H9 (cell line): ENCODE data around the gene JPH2. TPM values are rescaled to one million over a fixed set of nuclear protein-coding genes. Genes with fewer than 3 reads are reported as not detected.

Experiments
- DNase-seq: peaks from one replicate; pipeline ENCODE4 v3.0.0-alpha.2; 2017
- H2AFZ ChIP-seq: one replicate; pipeline ENCODE4 v1.6.1; 2013; ENCODE audit warnings: mild to moderate bottlenecking, low read length, control low read depth, moderate library complexity
- H2AK5ac ChIP-seq: 2 replicates; pipeline ENCODE4 v1.6.1; 2013; ENCODE audit warnings: low read length, control low read depth, mixed read lengths; ENCODE audit not compliant: insufficient read length
- H2BK120ac ChIP-seq: one replicate; pipeline ENCODE4 v1.6.1; 2013; ENCODE audit warnings: low read depth, mild to moderate bottlenecking, low read length, control low read depth, inconsistent platforms; ENCODE audit not compliant: poor library complexity, severe bottlenecking
- H2BK12ac ChIP-seq: 2 replicates; pipeline ENCODE4 v1.6.1; 2013; ENCODE audit warnings: low read length, control low read depth, mixed read lengths, low read depth; ENCODE audit not compliant: insufficient read length
- H2BK15ac ChIP-seq: 2 replicates; pipeline ENCODE4 v1.6.1; 2013; ENCODE audit warnings: low read depth, low read length, control low read depth
- H2BK20ac ChIP-seq: one replicate; pipeline ENCODE4 v1.6.1; 2013; ENCODE audit warnings: low read depth, mild to moderate bottlenecking, low read length, control low read depth, inconsistent platforms; ENCODE audit not compliant: poor library complexity, severe bottlenecking
- H2BK5ac ChIP-seq: 2 replicates; pipeline ENCODE4 v1.6.1; 2013; ENCODE audit warnings: low read length, control low read depth, mixed read lengths; ENCODE audit not compliant: insufficient read length
- H3K14ac ChIP-seq: 2 replicates; pipeline ENCODE4 v1.6.1; 2013; ENCODE audit warnings: low read length, control low read depth; ENCODE audit not compliant: insufficient read depth
- H3K18ac ChIP-seq: 2 replicates; pipeline ENCODE4 v1.6.1; 2013; ENCODE audit warnings: low read depth, mild to moderate bottlenecking, mixed read lengths, low read length, control low read depth; ENCODE audit not compliant: insufficient read length
- H3K23ac ChIP-seq: 2 replicates; pipeline ENCODE4 v1.6.1; 2013; ENCODE audit warnings: low read length, control low read depth, mixed read lengths, low read depth; ENCODE audit not compliant: insufficient read length
- H3K23me2 ChIP-seq: 2 replicates; pipeline ENCODE4 v1.6.1; 2013; ENCODE audit warnings: low read depth, mild to moderate bottlenecking, mixed read lengths, low read length, control low read depth; ENCODE audit not compliant: insufficient read length, poor library complexity, severe bottlenecking
- H3K27ac ChIP-seq: 2 replicates; pipeline ENCODE4 v1.5.1; 2013; ENCODE audit warnings: low read length, control low read depth, mixed read lengths, low read depth; ENCODE audit not compliant: insufficient read length
- H3K27me3 ChIP-seq: 2 replicates; pipeline ENCODE4 v1.6.1; 2013; ENCODE audit warnings: low read length, control low read depth, inconsistent platforms; ENCODE audit not compliant: insufficient read depth
- H3K4ac ChIP-seq: 2 replicates; pipeline ENCODE4 v1.6.1; 2013; ENCODE audit warnings: low read depth, mild to moderate bottlenecking, control low read depth, inconsistent platforms, low read length, moderate library complexity
- H3K4me1 ChIP-seq: 2 replicates; pipeline ENCODE4 v1.6.1; 2013; ENCODE audit warnings: low read length, control low read depth, inconsistent platforms; ENCODE audit not compliant: insufficient read depth
- H3K4me2 ChIP-seq: 2 replicates; pipeline ENCODE4 v1.6.1; 2013; ENCODE audit warnings: low read length, control low read depth, mixed read lengths; ENCODE audit not compliant: insufficient read length, insufficient read depth
- H3K56ac ChIP-seq: 2 replicates; pipeline ENCODE4 v1.6.1; 2013; ENCODE audit warnings: low read depth, mild to moderate bottlenecking, mixed read lengths, low read length, control low read depth; ENCODE audit not compliant: insufficient read length
- H3K79me1 ChIP-seq: 2 replicates; pipeline ENCODE4 v1.6.1; 2013; ENCODE audit warnings: low read depth, mild to moderate bottlenecking, moderate library complexity, low read length, control low read depth, inconsistent platforms; ENCODE audit not compliant: insufficient read depth, poor library complexity, severe bottlenecking
- H3K79me2 ChIP-seq: 2 replicates; pipeline ENCODE4 v1.6.1; 2013; ENCODE audit warnings: low read length, control low read depth, inconsistent platforms; ENCODE audit not compliant: insufficient read depth
- H3K9ac ChIP-seq: 2 replicates; pipeline ENCODE4 v1.6.1; 2013; ENCODE audit warnings: low read length, control low read depth, mixed read lengths; ENCODE audit not compliant: insufficient read length; ENCODE audit errors: extremely low read depth
- H3K9me3 ChIP-seq: one replicate; pipeline ENCODE4 v1.6.1; 2013; ENCODE audit warnings: low read depth, low read length, inconsistent platforms; ENCODE audit not compliant: control insufficient read depth
- H3T11ph ChIP-seq: one replicate; pipeline ENCODE4 v1.6.1; 2013; ENCODE audit warnings: mild to moderate bottlenecking, low read length, control low read depth, inconsistent platforms
- H4K20me1 ChIP-seq: one replicate; pipeline ENCODE4 v1.6.1; 2013; ENCODE audit not compliant: control insufficient read depth, insufficient read length, insufficient read depth
- H4K5ac ChIP-seq: 2 replicates; pipeline ENCODE4 v1.6.1; 2013; ENCODE audit warnings: low read depth, mild to moderate bottlenecking, mixed read lengths, low read length, control low read depth; ENCODE audit not compliant: insufficient read length
- H4K8ac ChIP-seq: replicated peaks from 2 replicates; pipeline ENCODE4 v1.6.1; 2013; ENCODE audit warnings: low read length, control low read depth, mixed read lengths, low read depth; ENCODE audit not compliant: insufficient read length
- H4K91ac ChIP-seq: 2 replicates; pipeline ENCODE4 v1.6.1; 2013; ENCODE audit warnings: low read depth, mild to moderate bottlenecking, moderate library complexity, mixed read lengths, low read length, control low read depth; ENCODE audit not compliant: insufficient read length
- H3K27ac Mint-ChIP-seq, 3 experiments: 2 replicates in 2 of 3; 3 replicates in 1 of 3; pipeline ENCODE4 v1.8.0; 2020 to 2021; ENCODE audit warnings: mixed read lengths in 3 of 3, mild to moderate bottlenecking in 1 of 3, moderate library complexity in 1 of 3
- H3K27me3 Mint-ChIP-seq: 2 replicates; pipeline ENCODE4 v1.8.0; 2021; ENCODE audit warnings: low read depth, mild to moderate bottlenecking, moderate library complexity, mixed read lengths
- H3K36me3 Mint-ChIP-seq, 3 experiments: 2 replicates in 2 of 3; 3 replicates in 1 of 3; pipeline ENCODE4 v1.8.0; 2020 to 2021; ENCODE audit warnings: low read depth in 3 of 3, mixed read lengths in 3 of 3; ENCODE audit not compliant: insufficient read depth in 1 of 3
- H3K4me1 Mint-ChIP-seq, 2 experiments: 2 replicates each; pipeline ENCODE4 v1.8.0; 2020; ENCODE audit warnings: mixed read lengths in 2 of 2
- H3K4me3 Mint-ChIP-seq, 2 experiments: 2 replicates in 1 of 2; 3 replicates in 1 of 2; pipeline ENCODE4 v1.8.0; 2020 to 2021; ENCODE audit warnings: mild to moderate bottlenecking in 2 of 2, mixed read lengths in 2 of 2, moderate library complexity in 1 of 2
- H3K9me3 Mint-ChIP-seq, 2 experiments: 2 replicates in 1 of 2; 3 replicates in 1 of 2; pipeline ENCODE4 v1.8.0; 2020; ENCODE audit warnings: mild to moderate bottlenecking in 2 of 2, mixed read lengths in 2 of 2, moderate library complexity in 1 of 2
- WGBS: extraction: QIAGEN DNeasy Blood & Tissue Kit; methylation state at CpG from one replicate; pipeline ENCODE4 v1.1.7; 2013; ENCODE audit warnings: missing lambda C conversion rate, low lambda C conversion rate, mixed read lengths; ENCODE audit not compliant: insufficient read length; ENCODE audit errors: extremely low coverage; 5-methylcytosine and 5-hydroxymethylcytosine counted together
- total RNA-seq: library from RNA; stranded (reverse); gene quantifications from 2 replicates; pipeline ENCODE4 v1.2.1, GENCODE V29; 2021
- TF ChIP-seq, protein P1 (sequence below): fragments of 200-600 bp; sonication (generic); conservative IDR thresholded peaks from 3 replicates; pipeline ENCODE4 v1.8.0; 2021; ENCODE audit warnings: antibody characterized with exemption, mild to moderate bottlenecking

The JPH2 gene
- total RNA-seq, 1 experiment from 2014 or later: 0.31 TPM

DNA sequence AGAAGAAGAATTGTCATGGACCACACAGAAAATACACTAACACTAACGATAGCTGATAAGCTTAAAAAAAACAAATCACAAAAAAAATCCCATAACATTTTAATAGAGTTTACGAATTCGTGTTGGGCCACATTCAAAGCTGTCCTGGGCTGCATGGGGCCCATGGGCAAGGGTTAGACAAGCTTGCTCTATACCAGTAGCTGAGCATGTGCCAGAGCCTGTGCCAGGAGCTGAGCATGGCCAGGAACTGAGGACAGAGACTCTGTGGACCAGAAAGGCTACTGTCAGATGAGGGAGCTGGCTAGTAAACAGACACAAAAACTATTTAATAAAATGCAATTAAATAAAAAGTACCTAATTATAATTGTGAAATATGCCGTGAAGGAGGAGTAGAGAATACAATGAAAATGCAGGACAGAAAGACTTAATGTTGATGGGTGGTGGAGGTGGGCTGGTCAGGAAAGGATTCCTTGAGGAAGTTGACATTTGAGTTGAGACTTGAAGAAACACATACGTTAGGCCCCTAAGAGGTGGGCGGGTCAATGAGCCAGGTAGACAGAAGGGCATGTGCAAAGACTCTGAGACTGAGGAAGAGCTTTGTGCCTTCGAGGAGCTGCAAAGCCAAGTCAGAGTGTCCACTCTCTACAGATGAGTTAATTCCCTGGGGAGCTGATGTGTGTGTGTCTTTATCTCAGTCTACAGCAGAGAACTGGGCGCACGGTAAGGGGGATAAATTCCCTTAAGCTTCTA, 66.1 kb downstream of the JPH2 start:
- H3K36me3 Mint-ChIP-seq: no peaks in the 10 kb centered on the region
- no peak overlapping the region for H3K4me3 Mint-ChIP-seq
- WGBS: no CpG with 5 or more reads among the region's 9 CpGs

More for the DNA sequence above, 66.1 kb downstream of the JPH2 start:
- H3K4me1 ChIP-seq: no peaks in the 10 kb centered on the region
- H4K5ac ChIP-seq: no peak overlapping the region
- H2BK120ac ChIP-seq: no peak overlapping the region
- Mint-ChIP-seq H3K27ac (no peak overlapping the region; a peak in 1 of 7 replicates), H3K4me1 (peaks cover 0 to 18% of the 10 kb centered on the region in 2 experiments; a peak in 2 of 4 replicates), H3K9me3 (no peaks in the 10 kb centered on the region; a peak in 1 of 5 replicates), H3K27me3 (no peaks in the 10 kb centered on the region; the same call in 1 of the 2 replicates)
- no peak overlapping the region for H2BK12ac ChIP-seq
- no peaks in the 10 kb centered on the region for H4K20me1 ChIP-seq
- H2BK15ac ChIP-seq: no peak overlapping the region
- H3K9me3 ChIP-seq: no peaks in the 10 kb centered on the region
- no peak overlapping the region for H2AK5ac ChIP-seq
- H3K27ac ChIP-seq: no peak overlapping the region
- no peak overlapping the region for H3T11ph ChIP-seq
- H3K79me1 ChIP-seq: no peaks in the 10 kb centered on the region
- no peak overlapping the region for H3K9ac ChIP-seq
- DNase-seq: no peak
- H2AFZ ChIP-seq: no peak overlapping the region
- H3K56ac ChIP-seq: no peak overlapping the region
- no peak overlapping the region for H3K4ac ChIP-seq
- no peak overlapping the region for H4K91ac ChIP-seq
- H4K8ac ChIP-seq: no peak overlapping the region
- H3K23me2 ChIP-seq: no peaks in the 10 kb centered on the region
- H3K79me2 ChIP-seq: no peaks in the 10 kb centered on the region
- H2BK20ac ChIP-seq: no peak overlapping the region
- no peaks in the 10 kb centered on the region for H3K27me3 ChIP-seq
- H3K23ac ChIP-seq: no peak overlapping the region
- no peak overlapping the region for H3K14ac ChIP-seq
- TF ChIP-seq, protein P1, sequence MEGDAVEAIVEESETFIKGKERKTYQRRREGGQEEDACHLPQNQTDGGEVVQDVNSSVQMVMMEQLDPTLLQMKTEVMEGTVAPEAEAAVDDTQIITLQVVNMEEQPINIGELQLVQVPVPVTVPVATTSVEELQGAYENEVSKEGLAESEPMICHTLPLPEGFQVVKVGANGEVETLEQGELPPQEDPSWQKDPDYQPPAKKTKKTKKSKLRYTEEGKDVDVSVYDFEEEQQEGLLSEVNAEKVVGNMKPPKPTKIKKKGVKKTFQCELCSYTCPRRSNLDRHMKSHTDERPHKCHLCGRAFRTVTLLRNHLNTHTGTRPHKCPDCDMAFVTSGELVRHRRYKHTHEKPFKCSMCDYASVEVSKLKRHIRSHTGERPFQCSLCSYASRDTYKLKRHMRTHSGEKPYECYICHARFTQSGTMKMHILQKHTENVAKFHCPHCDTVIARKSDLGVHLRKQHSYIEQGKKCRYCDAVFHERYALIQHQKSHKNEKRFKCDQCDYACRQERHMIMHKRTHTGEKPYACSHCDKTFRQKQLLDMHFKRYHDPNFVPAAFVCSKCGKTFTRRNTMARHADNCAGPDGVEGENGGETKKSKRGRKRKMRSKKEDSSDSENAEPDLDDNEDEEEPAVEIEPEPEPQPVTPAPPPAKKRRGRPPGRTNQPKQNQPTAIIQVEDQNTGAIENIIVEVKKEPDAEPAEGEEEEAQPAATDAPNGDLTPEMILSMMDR: no peak
- H2BK5ac ChIP-seq: no peak overlapping the region
- H3K18ac ChIP-seq: no peak overlapping the region
- no peak overlapping the region for H3K4me2 ChIP-seq
